ENCODE measurements around the gene CAPZA1.
A peak's percentile ranks its signal among the peaks of the same experiment; 100 is the strongest.

The CAPZA1 gene

DNA sequence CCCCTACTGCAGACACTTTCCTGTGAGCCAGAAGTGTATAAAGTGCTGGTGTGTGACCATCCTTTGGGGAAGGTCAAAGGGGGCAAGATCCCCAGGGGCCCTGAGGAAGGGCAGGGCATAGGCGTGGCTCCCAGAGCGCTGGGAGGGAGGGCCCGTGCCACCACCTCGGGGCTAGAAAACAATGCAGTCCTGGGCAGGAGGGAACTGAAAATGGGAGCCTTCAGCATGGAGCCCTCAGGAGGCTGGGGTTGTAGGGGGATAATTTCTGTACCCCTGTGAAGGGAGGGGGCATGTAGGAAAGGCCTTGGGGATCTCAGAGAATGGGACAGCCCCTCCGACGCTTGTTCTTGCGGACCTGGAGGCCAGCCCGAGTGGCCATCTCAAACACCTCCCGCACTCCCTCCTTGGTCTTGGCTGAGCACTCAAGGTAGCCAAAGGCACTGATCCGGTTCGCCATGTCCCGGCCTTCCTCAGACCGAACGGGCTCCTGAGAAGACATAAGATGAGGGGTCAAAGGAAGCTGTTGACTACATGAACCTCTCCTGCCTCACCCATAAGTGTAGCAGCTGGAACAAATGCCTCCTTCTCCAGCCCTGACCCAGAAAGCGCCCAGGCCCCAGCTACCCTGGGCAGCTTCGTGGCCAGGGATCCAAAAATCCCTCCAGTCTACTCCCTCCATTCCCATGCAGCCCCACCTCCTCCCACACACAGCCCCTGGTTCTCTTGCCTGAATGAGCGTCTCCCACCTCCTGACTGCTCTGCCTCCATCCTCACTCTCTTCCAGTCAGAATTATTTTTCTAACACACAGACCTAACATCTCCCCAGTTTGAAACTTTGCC, 81.8 kb downstream of the CAPZA1 start:
- no peak for DNase-seq (ENCODE audit: low read depth)

DNA sequence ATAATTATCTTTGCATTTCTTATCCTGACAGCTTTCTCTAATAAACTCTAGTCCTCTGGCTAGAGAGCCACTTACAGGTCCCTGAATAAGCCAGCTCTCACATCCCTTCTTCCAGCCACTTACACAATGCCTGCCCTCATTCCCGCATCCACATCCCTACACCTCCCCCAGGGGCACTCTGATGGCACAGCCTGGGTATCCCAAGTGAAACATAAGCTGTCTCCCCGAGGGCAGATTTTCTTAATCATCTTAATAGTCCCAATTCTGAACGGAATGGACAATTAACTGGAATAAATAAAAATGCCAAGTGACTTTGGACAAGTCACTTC, 82.4 kb downstream of the CAPZA1 start:
- no peak for DNase-seq (ENCODE audit: low read depth)

DNA sequence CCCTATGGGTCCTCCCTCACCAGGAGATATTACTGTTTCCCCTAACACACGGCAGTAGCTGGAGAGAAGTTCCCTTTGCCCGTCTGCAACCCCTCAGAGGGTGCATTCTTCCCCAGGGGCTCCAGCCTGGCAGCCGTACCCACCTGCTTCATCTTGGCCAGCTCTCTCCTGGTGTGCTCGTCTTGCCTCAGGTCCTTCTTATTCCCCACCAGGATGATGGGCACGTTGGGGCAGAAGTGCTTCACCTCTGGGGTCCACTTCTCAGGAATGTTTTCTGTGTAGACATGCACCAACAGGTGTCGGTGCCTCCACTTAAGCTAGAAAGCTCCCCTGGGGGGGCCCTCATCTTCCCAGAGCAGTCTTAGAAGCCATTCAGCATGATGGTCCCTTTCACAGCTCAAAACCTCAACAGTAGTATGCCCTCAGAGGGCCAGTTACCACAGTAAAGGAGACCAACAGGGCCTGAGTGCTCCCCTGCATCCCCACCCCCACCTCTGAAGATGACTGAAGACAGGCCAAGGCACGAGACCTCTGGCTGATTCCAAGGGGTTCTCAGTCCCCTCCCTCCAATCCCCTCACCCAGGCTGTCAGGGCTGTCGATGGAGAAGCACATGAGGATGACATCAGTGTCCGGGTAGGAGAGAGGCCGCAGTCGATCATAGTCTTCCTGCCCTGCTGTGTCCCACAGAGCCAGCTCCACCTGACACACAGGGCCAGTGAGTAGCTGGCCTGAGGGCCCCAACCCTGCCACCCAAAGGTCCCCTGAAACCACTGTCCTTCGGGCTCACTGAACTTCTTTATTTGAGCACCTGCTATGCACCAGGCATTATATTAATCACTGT, 83.0 kb downstream of the CAPZA1 start:
- no peak for DNase-seq (ENCODE audit: low read depth)

DNA sequence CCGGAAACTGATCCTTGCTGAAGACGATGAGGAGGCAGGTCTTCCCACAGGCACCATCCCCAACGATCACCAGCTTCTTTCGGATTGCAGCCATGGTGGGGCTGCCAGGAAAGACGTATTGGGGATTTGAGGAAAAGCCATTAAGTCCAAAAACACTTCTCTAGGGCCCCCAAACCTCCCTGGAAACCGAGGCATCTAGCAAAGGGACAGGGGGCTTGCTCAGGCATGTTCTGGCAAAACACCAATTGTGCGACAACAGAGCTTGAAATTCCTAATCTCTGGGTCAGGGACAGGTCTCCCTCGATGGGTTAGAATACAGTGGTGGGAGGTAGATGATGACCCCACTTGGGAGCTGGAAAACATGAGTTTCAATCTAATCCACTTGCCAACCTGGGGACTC, 84.1 kb downstream of the CAPZA1 start:
- no peak for DNase-seq (ENCODE audit: low read depth)

DNA sequence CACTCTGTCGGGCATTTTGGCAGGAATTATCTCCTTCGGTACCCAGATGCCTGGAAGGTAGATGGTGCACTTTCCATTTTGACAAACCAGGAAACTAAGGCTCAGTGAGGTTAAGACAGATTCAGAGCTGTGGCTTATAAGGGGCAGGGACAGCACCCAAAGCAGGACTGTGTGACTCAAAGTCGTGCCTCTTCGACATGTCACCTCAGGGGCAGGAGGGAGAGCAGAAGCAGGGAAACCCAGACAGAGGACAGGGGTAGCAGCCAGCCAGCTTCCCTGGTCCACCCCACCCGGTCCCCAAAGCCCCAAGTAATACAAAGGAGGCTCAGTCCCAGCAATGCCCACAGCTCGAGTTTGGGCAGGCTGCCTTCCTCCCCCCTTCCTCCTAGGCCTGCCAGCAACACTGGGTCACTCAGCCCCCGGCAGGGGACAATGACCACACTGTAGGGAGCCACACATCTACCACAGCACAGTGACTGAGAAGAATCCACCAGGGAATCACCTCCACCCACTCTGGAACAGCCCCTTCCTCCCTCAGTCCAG, 84.8 kb downstream of the CAPZA1 start:
- no peak for DNase-seq (ENCODE audit: low read depth)

DNA sequence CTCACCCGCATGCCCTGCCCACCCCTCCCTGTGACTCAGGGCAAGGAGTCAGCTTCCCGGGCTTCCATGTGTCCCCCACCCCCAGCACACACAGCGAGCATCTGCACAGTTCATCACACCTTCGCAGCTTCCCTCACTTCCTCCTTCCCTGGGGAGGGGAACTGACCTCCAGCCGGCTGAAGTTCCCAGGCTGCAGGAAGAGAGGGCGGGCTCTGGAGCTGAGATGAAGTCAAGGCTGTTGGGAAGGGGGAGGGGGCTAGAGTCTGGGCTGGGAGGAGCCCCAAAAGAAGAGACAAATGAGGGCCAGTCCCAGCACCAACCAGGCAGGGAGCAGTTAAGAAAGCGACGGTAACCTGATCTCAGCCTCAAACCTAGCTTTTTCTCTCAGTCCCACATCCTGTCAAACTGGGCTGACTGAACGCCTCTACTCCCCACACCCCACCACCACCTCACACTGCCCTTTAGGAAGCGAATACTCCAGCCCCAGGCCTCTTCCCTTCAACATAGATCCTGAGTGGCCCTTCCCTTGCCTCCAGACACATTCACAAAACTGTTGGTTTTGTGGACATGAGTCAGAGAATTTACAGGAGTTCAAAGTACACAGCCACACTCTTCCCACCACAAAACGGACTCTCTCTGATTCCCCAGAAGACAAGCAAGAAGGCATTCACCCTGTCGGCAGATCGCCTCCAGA, 85.4 kb downstream of the CAPZA1 start:
- DNase-seq (ENCODE audit: low read depth): peak; percentile 93

DNA sequence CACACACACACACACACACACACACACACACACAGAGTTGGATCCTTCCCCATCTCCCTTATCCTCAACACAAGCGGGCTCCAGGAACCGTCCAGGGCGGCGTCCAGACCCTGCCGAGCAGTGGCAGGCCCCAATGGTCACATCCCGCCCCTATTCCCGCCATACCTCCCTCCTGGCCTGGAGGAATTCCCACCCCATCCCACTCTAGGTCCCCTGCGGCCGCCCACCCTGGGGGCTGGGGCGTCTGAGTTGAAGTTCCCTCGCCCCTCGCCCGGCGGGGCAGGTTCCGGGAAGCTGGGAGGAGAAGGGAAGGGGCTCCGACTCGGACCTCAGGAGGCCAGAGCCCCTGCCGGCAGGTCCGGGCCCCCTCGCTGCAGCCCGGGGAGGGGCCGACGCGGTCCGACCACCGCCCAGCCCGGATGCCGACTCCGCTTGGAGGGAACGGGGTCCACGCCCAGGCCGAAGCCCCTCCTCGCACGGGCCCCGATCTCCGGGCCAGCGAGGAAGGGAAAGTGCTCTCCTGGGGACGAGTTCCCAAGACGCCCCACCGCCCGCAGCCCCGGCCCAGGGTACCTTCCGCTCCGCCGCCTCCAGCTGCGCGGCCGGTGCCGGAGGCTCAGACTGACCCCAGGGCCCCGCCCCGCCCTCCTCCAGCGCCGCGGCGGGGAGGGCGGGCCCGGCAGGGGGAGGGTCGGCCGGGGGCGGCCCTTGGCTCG, 87.0 kb downstream of the CAPZA1 start, which contains the start of gene RHOC:
Gene RHOC (minus strand): TSS at position 623 of the 716 bp plus-strand sequence. CDS start 3,328 bp downstream, outside the sequence.
- peak; percentile 32 for DNase-seq (ENCODE audit: low read depth)

DNA sequence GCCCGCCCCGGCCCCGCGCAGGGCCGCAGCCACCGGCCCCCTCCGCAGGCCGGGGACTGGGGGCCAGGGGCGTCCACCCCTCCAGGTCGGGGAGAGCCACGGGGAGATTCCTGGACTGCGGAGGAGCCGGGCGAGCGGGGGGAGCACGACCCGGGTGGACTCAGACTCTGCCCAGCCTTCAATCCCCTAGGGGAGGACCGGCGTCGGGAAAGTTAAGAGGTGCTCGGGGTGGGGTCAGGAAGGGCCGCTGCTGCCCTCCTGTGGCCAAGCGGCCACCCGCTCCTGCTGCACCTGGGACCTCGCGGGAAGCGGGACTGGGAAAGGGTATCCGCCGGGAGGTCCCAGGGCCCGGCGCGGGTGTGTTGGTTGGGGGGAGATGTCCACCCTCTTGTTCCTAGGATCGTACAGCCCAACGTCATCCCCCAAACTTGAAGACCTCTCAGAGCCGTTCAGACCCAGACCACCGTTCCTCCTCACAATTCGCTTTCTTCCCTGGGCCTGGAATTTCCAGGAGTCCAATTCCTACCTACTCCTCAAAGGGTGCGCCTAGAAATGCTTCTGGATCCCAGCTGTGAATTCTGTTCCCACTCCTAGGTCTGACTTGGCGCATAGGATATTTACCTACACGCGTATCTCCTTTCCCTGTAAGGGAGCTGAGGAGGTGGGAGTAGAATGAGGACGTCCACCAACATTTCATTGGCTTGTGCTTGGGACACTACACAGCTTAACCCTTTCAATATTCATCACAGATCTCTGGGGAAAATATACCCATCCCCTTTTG, 87.8 kb downstream of the CAPZA1 start:
- peak; percentile 88 for DNase-seq (ENCODE audit: low read depth)

DNA sequence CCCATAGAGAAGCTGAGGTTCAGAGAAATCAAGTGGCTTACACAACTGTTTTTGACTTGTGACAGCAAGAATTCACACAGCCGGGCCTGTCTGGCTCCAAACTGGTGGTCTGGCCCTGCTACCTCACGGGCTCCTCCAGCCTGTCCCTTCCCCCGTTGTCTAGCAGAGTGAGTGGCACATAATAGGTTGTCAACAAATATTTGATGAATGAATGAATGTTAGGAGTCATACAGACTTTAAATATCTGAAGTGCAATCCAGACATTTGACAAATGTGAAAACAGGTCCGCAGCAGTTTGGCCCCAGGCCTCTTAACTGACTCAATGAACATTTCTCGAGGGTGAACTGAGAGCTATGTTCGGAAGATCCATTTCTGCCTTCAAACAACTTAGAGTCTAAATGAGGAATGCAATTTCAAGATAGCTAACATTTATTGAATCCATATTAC, 88.4 kb downstream of the CAPZA1 start:
- no peak for DNase-seq (ENCODE audit: low read depth)

DNA sequence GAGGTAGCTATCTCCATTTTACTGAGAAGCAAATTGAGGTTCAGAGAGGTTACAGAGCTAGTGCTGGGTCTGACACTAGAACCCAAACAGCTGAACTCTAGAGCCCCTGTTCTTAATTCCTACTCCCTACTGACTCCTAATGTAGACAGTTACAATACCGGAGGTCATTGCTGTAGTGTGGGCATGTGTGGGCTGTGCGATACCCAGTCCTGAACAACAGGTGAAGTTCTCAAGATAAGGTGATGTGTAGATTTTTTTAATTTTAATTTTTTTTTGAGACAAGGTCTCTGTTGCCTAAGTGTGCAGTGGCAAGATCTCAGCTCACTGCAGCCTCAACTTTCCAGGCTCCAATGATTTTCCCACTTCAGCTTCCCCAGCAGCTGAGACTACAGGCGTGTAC, 88.9 kb downstream of the CAPZA1 start:
- no peak for DNase-seq (ENCODE audit: low read depth)

DNA sequence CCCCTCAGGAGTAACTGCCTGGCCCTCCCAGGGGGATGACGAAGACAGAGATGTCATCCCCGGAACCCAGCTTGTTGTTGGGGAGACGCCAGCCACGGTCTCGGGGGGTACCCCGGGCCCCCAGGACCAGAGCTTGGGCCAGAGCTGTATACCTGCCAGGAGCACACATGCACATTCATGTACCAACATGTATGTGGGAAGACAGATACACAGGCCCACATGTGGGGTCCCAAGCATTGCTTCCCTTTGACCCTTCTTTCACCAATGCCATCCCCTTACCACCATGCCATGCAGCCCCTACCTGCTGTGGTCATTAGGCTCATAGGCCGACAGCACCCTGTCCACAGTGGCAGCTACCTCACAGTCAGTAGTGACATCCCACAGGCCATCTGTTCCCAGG, 90.5 kb downstream of the CAPZA1 start:
- no peak for DNase-seq (ENCODE audit: low read depth)

DNA sequence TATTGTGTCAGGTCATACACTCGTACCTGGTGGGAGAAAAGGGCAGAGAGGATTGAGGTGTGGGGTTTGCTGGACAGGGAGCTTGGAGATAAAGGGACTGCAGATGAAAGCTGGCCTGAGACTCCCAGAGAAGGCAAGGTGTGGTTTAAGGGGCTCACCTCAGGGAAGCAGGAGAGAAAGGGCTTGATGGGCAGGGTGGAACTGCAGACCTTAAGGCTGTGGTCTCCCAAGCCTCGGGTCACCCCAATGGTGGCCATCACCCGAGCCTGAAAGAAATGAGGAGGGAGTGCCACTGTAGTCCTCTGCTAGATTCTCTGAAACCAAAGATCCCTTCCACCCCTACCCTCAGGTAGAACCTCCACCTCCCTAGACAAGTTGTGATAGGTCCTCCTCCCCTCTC, 91.0 kb downstream of the CAPZA1 start:
- DNase-seq (ENCODE audit: low read depth): no peak

DNA sequence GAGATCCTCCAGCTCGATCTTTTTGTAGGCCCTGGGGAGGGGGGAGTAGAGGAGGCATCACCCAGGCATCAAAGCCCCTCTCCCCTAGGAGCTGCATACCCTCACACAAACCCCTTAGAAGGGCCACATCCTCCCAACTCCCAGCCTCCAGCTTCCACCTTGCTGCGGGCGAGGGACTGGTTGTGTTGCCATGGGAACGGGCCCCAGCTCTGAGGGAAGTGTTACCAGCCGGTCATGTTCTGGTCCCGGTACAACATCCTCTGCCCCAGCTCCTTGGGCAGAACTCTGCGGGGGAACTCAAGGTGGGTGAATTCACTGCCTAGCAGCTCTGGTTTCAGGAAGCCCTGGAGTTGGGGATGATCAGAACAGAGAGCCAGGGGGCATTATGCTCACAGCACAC, 91.4 kb downstream of the CAPZA1 start:
- DNase-seq (ENCODE audit: low read depth): no peak

DNA sequence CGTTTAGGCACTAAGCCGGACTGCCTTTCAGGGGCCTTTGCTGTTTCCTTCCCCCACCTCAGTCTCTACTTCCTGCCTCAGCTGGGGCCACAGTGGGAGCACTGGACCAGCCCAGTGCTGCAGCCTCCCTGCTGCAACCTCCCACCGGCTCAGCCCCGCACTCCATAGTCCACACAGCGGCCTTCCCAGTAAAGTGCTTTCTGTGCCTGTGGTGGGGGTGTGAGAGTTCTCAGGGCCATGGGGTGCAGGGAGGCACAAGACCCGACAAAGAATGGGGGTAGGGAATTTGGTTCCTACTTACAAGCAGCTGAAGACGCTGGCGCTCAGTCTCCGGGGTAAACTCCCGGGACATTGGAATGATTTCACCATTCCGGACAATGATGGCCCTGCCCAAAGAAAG, 92.0 kb downstream of the CAPZA1 start:
- no peak for DNase-seq (ENCODE audit: low read depth)

DNA sequence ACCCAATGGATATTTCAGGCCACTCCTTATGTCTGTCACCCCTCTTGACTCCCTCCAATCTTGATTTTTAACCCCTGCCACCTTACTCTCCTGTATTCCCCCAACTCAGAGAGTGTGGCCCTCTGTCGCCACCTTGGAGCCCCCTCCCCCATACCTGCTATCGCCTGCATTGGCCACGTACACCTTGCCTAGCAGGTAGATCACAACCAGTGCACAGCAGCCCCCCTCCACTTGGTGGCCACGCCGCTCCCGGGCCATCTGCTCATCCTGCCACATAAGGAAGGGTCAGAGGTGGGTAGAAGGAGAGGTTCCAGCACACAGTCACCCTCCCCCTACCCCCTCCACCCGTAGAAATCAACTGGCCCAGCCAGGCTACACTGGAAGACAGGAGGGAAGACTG, 92.6 kb downstream of the CAPZA1 start:
- no peak for DNase-seq (ENCODE audit: low read depth)

DNA sequence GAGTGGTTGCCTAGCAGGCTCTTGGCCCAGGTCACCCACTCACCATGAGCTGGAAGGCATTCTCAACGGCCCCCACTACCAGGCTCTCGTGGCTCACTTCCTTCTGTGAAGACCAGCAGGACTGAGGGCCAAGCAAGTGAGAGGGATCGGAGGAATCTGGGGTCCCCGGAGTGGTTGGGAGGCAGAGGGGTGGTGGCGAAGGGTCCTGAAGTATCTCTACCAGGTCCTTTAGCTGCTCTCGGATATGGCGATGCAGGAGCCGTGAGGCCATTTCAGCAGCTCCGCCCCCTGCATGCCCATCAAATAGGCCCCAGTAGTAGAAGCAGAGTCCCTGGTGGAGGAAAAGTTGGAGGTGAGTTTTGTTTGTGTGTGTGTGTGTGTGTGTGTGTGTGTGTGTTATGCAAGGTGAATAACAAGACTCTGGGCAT, 93.1 kb downstream of the CAPZA1 start:
- DNase-seq (ENCODE audit: low read depth): no peak

DNA sequence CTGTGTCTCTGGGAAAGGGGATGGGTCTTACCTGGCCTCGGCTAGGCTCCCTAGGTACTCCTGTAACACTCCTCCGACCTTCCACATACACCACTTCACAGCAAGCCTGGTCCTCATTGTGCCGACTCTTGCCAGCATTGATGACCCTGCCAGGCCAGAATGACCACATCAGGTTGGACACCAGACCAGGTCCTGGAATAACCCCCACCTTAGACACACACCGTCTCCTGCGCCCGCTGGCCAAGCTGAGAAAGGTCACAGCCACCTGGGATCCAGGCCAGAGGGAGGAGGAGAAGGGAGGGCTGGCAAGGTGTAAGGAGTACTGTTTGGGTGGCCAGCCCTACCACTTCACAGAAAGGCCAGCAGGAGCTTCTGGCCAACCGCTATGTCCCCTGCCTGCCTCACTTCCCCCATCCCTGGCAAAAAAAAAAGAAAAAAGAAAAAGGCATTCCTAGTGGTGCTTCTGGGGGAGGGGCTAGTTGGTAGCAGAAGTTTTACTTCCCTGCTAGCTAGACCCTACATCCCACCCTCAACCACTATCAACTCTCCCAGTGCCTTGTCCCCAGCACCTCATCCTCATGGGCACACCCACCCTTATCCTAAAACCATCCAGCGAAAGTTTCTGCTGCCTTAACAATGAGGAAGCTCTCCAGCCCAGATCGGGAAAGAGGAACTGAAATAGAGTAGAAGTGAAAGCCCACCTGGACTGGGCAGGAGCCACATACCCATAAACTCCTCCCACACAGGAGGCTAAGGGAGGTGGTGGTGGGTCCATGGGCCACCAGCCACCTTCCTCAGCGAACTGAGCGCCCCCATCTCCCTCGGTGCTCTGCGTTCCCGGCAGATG, 94.1 kb downstream of the CAPZA1 start:
- no peak for DNase-seq (ENCODE audit: low read depth)

DNA sequence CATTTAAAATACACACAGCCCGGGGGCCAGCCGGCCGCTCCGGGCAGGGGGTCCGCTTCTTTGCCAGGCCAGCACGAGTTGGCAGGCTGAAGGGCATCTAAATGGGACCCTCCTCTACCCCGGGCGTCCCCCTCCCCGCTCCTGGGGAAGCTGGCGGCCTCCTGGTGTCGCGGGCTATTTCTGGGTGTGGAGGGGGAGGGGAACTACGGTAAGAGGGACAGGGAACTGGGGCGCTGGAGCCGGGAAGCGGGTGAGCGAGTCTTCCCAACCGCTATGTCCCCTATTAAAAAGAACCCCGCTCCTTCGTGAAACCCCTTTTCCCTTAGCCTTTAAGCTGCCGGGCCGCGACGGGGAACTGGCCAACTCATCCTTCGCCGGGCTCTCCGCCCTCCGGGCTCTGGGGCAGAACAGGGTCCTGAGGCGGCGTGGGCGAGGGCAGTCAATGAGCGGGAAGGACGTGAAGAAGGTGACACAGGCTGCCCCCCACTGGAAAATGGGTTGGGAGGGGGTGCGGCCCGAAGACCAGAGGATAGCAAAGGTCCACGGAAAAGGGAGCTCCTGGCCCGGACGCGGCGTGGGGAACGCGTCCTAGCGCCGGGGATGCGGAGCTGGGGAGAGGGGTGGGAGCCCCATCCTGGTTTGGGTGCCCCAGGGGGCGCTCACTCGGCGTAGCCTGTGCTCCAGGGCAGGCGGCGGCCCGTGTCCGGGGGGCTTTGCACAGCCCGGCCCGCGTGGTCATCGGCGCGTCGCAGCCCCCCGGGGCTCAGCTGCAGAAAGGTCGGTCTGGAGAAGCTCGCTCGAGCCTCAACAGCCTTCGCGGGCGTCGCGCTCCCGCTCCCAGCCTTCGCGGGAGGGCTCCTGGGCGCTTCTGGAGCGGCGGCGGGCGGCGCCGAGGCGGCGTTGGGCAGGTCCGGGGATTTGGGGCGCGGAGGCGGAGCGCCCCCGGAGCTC, 95.0 kb downstream of the CAPZA1 start:
- DNase-seq (ENCODE audit: low read depth): no peak

All from amniotic epithelial cell (primary cell).